CD4-positive, alpha-beta memory T cell (primary cell): ENCODE results near the gene PLEKHB1. TPM values are rescaled to one million over a fixed set of nuclear protein-coding genes. Genes with fewer than 3 reads are reported as not detected.
A peak's percentile ranks its signal among the peaks of the same experiment; 100 is the strongest.

Source experiments
- CTCF ChIA-PET: fragments of 350-600 bp; sonication (Branson Sonifier 250); formaldehyde crosslinking; loops from one replicate; lab custom pipeline; 2021; ENCODE audit warnings: inconsistent platforms; ENCODE audit not compliant: partially characterized antibody; lab: Charles Lee
- POLR2A ChIA-PET: fragments of 350-600 bp; sonication (Branson Sonifier 250); formaldehyde crosslinking; loops from one replicate; lab custom pipeline; 2021; ENCODE audit not compliant: partially characterized antibody; lab: Charles Lee
- DNase-seq, 5 donors: peaks; one replicate each; pipeline versions ENCODE4 v3.0.0 to v3.0.0-alpha.2; 2020 to 2022; ENCODE audit warnings: mixed read lengths in 1 of 5
- H3K27ac ChIP-seq: one replicate; pipeline ENCODE4 v1.7.0; 2013; ENCODE audit warnings: low read depth, low read length
- H3K27me3 ChIP-seq: 2 replicates; pipeline ENCODE4 v1.7.0; 2013; ENCODE audit warnings: mild to moderate bottlenecking, low read length, moderate library complexity; ENCODE audit not compliant: insufficient read depth
- H3K36me3 ChIP-seq: 2 replicates; pipeline ENCODE4 v1.7.0; 2013; ENCODE audit warnings: mild to moderate bottlenecking, low read length, moderate library complexity; ENCODE audit not compliant: insufficient read depth
- H3K4me1 ChIP-seq: 2 replicates; pipeline ENCODE4 v1.7.0; 2013; ENCODE audit warnings: mild to moderate bottlenecking, low read length, moderate library complexity; ENCODE audit not compliant: insufficient read depth
- H3K4me3 ChIP-seq, 2 donors: one replicate each; pipeline ENCODE4 v1.7.0; 2013; ENCODE audit warnings: low read length in 2 of 2, mild to moderate bottlenecking in 1 of 2
- H3K9me3 ChIP-seq, 2 donors: one replicate each; pipeline ENCODE4 v1.7.0; 2013; ENCODE audit warnings: low read length in 2 of 2, control low read depth in 1 of 2; ENCODE audit not compliant: control insufficient read depth in 1 of 2
- H3K27ac Mint-ChIP-seq, 7 donors: one replicate each; pipeline ENCODE4 v1.8.0; 2020 to 2021; ENCODE audit warnings: mixed read lengths in 7 of 7, mild to moderate bottlenecking in 6 of 7, inconsistent platforms in 3 of 7, moderate library complexity in 3 of 7
- H3K27me3 Mint-ChIP-seq, 2 donors: one replicate each; pipeline ENCODE4 v1.8.0; 2020 to 2021; ENCODE audit warnings: mixed read lengths in 2 of 2
- H3K36me3 Mint-ChIP-seq, 2 donors: one replicate each; pipeline ENCODE4 v1.8.0; 2020 to 2021; ENCODE audit warnings: mixed read lengths in 2 of 2, inconsistent platforms in 1 of 2, mild to moderate bottlenecking in 1 of 2
- H3K4me1 Mint-ChIP-seq, 4 donors: one replicate each; pipeline ENCODE4 v1.8.0; 2020 to 2021; ENCODE audit warnings: mixed read lengths in 4 of 4, mild to moderate bottlenecking in 1 of 4
- H3K4me3 Mint-ChIP-seq, 8 donors: one replicate each; pipeline ENCODE4 v1.8.0; 2020 to 2021; ENCODE audit warnings: mixed read lengths in 8 of 8, mild to moderate bottlenecking in 7 of 8, moderate library complexity in 6 of 8, inconsistent platforms in 3 of 8
- H3K9me3 Mint-ChIP-seq, 8 donors: one replicate each; pipeline ENCODE4 v1.8.0; 2020 to 2021; ENCODE audit warnings: mixed read lengths in 8 of 8, mild to moderate bottlenecking in 5 of 8, inconsistent platforms in 3 of 8, moderate library complexity in 1 of 8
- intact Hi-C: fragments of 100-400 bp; cut with micrococcal nuclease; formaldehyde crosslinking; loops from one replicate; pipeline ENCODE4 v1.15.1; 2023
- polyA plus RNA-seq, 2 donors: library from polyadenylated mRNA; unstranded; fragments of 300-500 nt; fragmentation: Illumina TruSeq; gene quantifications; one replicate each; pipeline ENCODE4 v1.2.3, GENCODE V29; 2021
- total RNA-seq, 2 experiments: library from RNA; stranded (reverse); gene quantifications; one replicate each; pipeline ENCODE4 v1.2.3, GENCODE V29; 2021

PLEKHB1 gene
- total and polyA plus RNA-seq, 4 experiments from 2014 or later: 53.8 to 79.1 (median 70.8) TPM

- no peak overlapping the region for H3K4me3 Mint-ChIP-seq
- H3K4me1 Mint-ChIP-seq: peaks cover 0 to 7% (median 2%) of the 10 kb centered on the region in 4 donors
- ChIA-PET POLR2A (interaction anchor here (1.0 kb wide), 1 partner anchor 9 kb away, joined by 3 read pairs; no protein-coding TSS in a partner anchor), CTCF (interaction anchor here (11.3 kb wide), 1 partner anchor 30 kb away, joined by 320 read pairs; no protein-coding TSS in a partner anchor)
- peaks cover 9% of the 10 kb centered on the region for H3K4me1 ChIP-seq
- peaks cover 0 to 1% (median 0%) of the 10 kb centered on the region in 8 donors for H3K9me3 Mint-ChIP-seq
- intact Hi-C loops: no loop called here
- H3K27ac Mint-ChIP-seq: peak overlapping the region in 1 of 7 donors; percentile 9
- no peaks in the 10 kb centered on the region for H3K27me3 ChIP-seq
- no peak overlapping the region for H3K4me3 ChIP-seq
- no peaks in the 10 kb centered on the region for H3K9me3 ChIP-seq
- H3K36me3 ChIP-seq: no peaks in the 10 kb centered on the region
- DNase-seq: no peak
- peaks cover 16 to 28% of the 10 kb centered on the region in 2 donors for H3K36me3 Mint-ChIP-seq
- no peak overlapping the region for H3K27ac ChIP-seq
- no peaks in the 10 kb centered on the region for H3K27me3 Mint-ChIP-seq
Observed at GRCh38 chr11:73656985-73657384, 10.6 kb downstream of the PLEKHB1 start.

GRCh38 chr11:73659961-73660360, 13.6 kb downstream of the PLEKHB1 start:
- POLR2A ChIA-PET: interaction anchor here (0.9 to 3.1 kb wide), 2 partner anchors 35 to 119 kb away, joined by 3 to 15 read pairs; no protein-coding TSS in a partner anchor
- CTCF ChIA-PET: interaction anchor here (0.8 to 11.3 kb wide), 23 partner anchors 10 to 311 kb away, joined by 3 to 320 read pairs (median 5); partner anchors contain the start of gene PLEKHB1

GRCh38 chr11:73660497-73661034, 14.2 kb downstream of the PLEKHB1 start:
- H3K27me3 ChIP-seq: no peaks in the 10 kb centered on the region
- ChIA-PET CTCF (interaction anchor here (0.6 to 11.3 kb wide), 27 partner anchors 11 to 353 kb away, joined by 3 to 320 read pairs (median 5); partner anchors contain the start of genes ARHGEF17 and PLEKHB1), POLR2A (interaction anchor here (0.9 to 3.1 kb wide), 2 partner anchors 35 to 118 kb away, joined by 3 to 15 read pairs; no protein-coding TSS in a partner anchor)
- no peaks in the 10 kb centered on the region for H3K9me3 ChIP-seq
- Mint-ChIP-seq H3K27ac (peak overlapping the region in 3 of 7 donors; percentile 37 to 59 (median 41)), H3K36me3 (peaks cover 0 to 5% of the 10 kb centered on the region in 2 donors), H3K4me1 (peaks cover 7 to 18% (median 10%) of the 10 kb centered on the region in 4 donors), H3K4me3 (peak overlapping the region in 6 of 8 donors; percentile 40 to 56 (median 50)), H3K27me3 (no peaks in the 10 kb centered on the region), H3K9me3 (peaks cover 0 to 2% (median 0%) of the 10 kb centered on the region in 8 donors)
- peak overlapping the region in 1 of 2 donors; percentile 34 for H3K4me3 ChIP-seq
- no peak overlapping the region for H3K27ac ChIP-seq
- intact Hi-C loops: loop anchor here (1.0 to 2.0 kb wide), 5 partner anchors 13 to 354 kb away; no protein-coding TSS in a partner anchor
- H3K36me3 ChIP-seq: no peaks in the 10 kb centered on the region
- no peak for DNase-seq
- H3K4me1 ChIP-seq: peaks cover 13% of the 10 kb centered on the region

More at GRCh38 chr11:73659961-73660360, 13.6 kb downstream of the PLEKHB1 start:
- Mint-ChIP-seq H3K4me3 (peak overlapping the region in 3 of 8 donors; percentile 40 to 48 (median 45)), H3K27ac (peak overlapping the region in 1 of 7 donors; percentile 17), H3K9me3 (no peaks in the 10 kb centered on the region), H3K4me1 (peaks cover 7 to 12% (median 10%) of the 10 kb centered on the region in 4 donors), H3K27me3 (no peaks in the 10 kb centered on the region), H3K36me3 (peaks cover 0 to 7% of the 10 kb centered on the region in 2 donors)
- Histone ChIP-seq H3K27me3 (no peaks in the 10 kb centered on the region), H3K4me3 (no peak overlapping the region), H3K9me3 (no peaks in the 10 kb centered on the region), H3K36me3 (no peaks in the 10 kb centered on the region), H3K4me1 (peaks cover 13% of the 10 kb centered on the region), H3K27ac (no peak overlapping the region)
- intact Hi-C loops: loop anchor here (2.0 kb wide), 2 partner anchors 257 to 353 kb away; no protein-coding TSS in a partner anchor
- DNase-seq: no peak

- H3K4me1 Mint-ChIP-seq: peaks cover 7 to 18% (median 10%) of the 10 kb centered on the region in 4 donors
- peak overlapping the region in 1 of 2 donors; percentile 34 for H3K4me3 ChIP-seq
- intact Hi-C loops: loop anchor here (1.0 to 2.0 kb wide), 5 partner anchors 14 to 354 kb away; no protein-coding TSS in a partner anchor
- H3K27me3 Mint-ChIP-seq: no peaks in the 10 kb centered on the region
- peaks cover 13% of the 10 kb centered on the region for H3K4me1 ChIP-seq
- ChIA-PET POLR2A (interaction anchor here (0.9 to 3.1 kb wide), 2 partner anchors 36 to 118 kb away, joined by 3 to 15 read pairs; no protein-coding TSS in a partner anchor), CTCF (interaction anchor here (0.6 to 11.3 kb wide), 28 partner anchors 10 to 354 kb away, joined by 3 to 320 read pairs (median 4); partner anchors contain the start of genes ARHGEF17 and PLEKHB1)
- no peaks in the 10 kb centered on the region for H3K9me3 ChIP-seq
- H3K27ac Mint-ChIP-seq: peak overlapping the region in 1 of 7 donors; percentile 77
- H3K36me3 Mint-ChIP-seq: peaks cover 0 to 2% of the 10 kb centered on the region in 2 donors
- no peaks in the 10 kb centered on the region for H3K27me3 ChIP-seq
- peaks cover 0 to 2% (median 0%) of the 10 kb centered on the region in 8 donors for H3K9me3 Mint-ChIP-seq
- no peak overlapping the region for H3K27ac ChIP-seq
- no peaks in the 10 kb centered on the region for H3K36me3 ChIP-seq
- DNase-seq: peak; percentile 71 to 81 (median 76)
- peak overlapping the region in 5 of 8 donors; percentile 41 to 56 (median 51) for H3K4me3 Mint-ChIP-seq
Observed at GRCh38 chr11:73661035-73661628, 14.8 kb downstream of the PLEKHB1 start.

- Histone ChIP-seq H3K27ac (no peak overlapping the region), H3K4me3 (no peak overlapping the region), H3K9me3 (no peaks in the 10 kb centered on the region), H3K36me3 (no peaks in the 10 kb centered on the region), H3K27me3 (no peaks in the 10 kb centered on the region), H3K4me1 (peaks cover 13% of the 10 kb centered on the region)
- Mint-ChIP-seq H3K4me1 (peaks cover 7 to 18% (median 10%) of the 10 kb centered on the region in 4 donors), H3K4me3 (no peak overlapping the region), H3K9me3 (peaks cover 0 to 2% (median 0%) of the 10 kb centered on the region in 8 donors), H3K27ac (peak overlapping the region in 3 of 7 donors; percentile 8 to 72 (median 54)), H3K36me3 (peaks cover 0 to 2% of the 10 kb centered on the region in 2 donors), H3K27me3 (no peaks in the 10 kb centered on the region)
- no peak for DNase-seq
- POLR2A ChIA-PET: no interaction called here
- intact Hi-C loops: no loop called here
- CTCF ChIA-PET: interaction anchor here (0.7 to 11.3 kb wide), 13 partner anchors 9 to 355 kb away, joined by 3 to 320 read pairs (median 7); partner anchors contain the start of genes ARHGEF17 and PLEKHB1
Observed at GRCh38 chr11:73662445-73663157, 16.2 kb downstream of the PLEKHB1 start.

GRCh38 chr11:73663604-73664495, 17.5 kb downstream of the PLEKHB1 start:
- no peak for DNase-seq
- peak overlapping the region in 1 of 8 donors; percentile 70 for H3K4me3 Mint-ChIP-seq
- intact Hi-C loops: no loop called here
- CTCF ChIA-PET: interaction anchor here (0.9 to 11.3 kb wide), 5 partner anchors 10 to 312 kb away, joined by 3 to 320 read pairs (median 7); no protein-coding TSS in a partner anchor
- no peaks in the 10 kb centered on the region for H3K36me3 ChIP-seq
- POLR2A ChIA-PET: interaction anchor here (1.1 kb wide), 1 partner anchor 38 kb away, joined by 3 read pairs; no protein-coding TSS in a partner anchor
- peaks cover 7 to 18% (median 10%) of the 10 kb centered on the region in 4 donors for H3K4me1 Mint-ChIP-seq
- no peaks in the 10 kb centered on the region for H3K9me3 ChIP-seq
- H3K27ac ChIP-seq: no peak overlapping the region
- no peaks in the 10 kb centered on the region for H3K27me3 ChIP-seq
- no peaks in the 10 kb centered on the region for H3K27me3 Mint-ChIP-seq
- peaks cover 0 to 2% of the 10 kb centered on the region in 2 donors for H3K36me3 Mint-ChIP-seq
- H3K4me3 ChIP-seq: no peak overlapping the region
- H3K9me3 Mint-ChIP-seq: peaks cover 0 to 2% (median 0%) of the 10 kb centered on the region in 8 donors
- H3K4me1 ChIP-seq: peaks cover 13% of the 10 kb centered on the region
- peak overlapping the region in 5 of 7 donors; percentile 22 to 81 (median 53) for H3K27ac Mint-ChIP-seq
